ENCODE data around the gene TDRD10.

The TDRD10 gene

GRCh38 chr1:154557248-154557938 lies 55.4 kb downstream of the TDRD10 start:
- DNase-seq: no peak

GRCh38 chr1:154557939-154558719 lies 56.1 kb downstream of the TDRD10 start, which contains the start of gene UBE2Q1:
UBE2Q1 (minus strand) TSS chr1:154558662; CDS start chr1:154558553, 109 bp downstream.
- no peak for DNase-seq

DNA sequence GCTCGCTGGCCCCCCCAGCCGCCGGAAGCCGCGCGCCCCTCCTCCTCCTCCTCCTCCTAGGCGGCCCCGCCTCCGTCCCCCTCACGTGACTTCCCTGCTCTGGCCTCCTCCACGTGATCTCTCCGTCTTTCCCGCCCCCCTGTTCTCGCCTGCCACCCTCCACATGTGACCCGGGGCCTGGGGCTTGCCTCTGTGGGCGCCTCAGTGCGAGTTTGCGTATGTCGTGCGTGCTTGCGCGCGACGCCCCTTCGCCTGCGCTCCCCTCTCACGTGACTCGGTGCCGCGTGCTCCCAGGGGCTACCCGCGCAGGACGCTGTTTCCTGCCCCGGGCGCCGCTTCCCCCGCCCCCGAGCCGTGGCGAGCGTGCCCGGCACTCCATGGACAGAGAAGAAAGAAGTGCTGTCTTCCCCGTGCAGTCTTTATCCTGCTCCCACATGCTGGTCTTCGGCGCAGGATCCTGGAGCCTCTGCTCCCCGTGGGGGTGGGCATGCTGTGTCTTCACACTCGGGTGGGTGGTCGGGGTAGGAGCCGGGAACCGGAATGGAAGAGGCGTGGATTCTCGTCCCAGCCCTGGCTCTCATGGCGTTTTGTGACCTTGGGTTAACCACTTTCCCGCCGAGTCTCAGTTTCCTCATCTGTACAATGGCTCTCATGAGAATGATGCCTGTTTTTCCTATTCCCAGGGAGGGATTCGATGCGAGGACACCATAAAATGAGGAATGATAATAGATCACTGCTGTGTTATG lies 56.9 kb downstream of the TDRD10 start:
- DNase-seq: peak; percentile 99

DNA sequence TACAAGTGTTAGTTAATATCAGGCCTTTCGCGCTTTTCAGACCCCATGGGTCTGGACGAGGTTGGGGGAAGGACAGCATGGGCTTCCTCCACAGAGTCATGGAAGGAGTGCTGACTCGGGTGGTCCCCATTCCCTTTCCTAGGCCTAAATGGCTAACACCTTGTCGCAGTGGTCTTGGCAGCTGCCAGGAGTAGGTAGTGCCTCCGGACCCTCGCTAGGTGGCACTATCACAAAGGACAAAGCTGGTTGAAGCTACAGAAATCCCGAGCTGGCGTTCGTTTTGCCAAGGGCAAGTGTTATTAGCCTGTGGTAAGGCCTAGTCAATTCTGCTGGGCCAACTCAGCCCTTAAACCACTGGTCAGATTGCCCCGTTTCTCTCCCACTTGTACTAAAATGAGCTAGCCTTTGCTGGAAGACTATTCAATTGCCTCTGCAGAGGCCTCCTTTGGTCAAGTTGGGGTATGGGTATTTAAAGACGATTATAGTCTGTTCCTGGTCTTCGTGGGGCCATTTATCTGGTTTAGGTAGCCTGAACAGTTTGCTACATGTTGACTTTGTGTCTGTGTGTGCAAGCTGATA lies 57.5 kb downstream of the TDRD10 start:
- DNase-seq: peak; percentile 70

DNA sequence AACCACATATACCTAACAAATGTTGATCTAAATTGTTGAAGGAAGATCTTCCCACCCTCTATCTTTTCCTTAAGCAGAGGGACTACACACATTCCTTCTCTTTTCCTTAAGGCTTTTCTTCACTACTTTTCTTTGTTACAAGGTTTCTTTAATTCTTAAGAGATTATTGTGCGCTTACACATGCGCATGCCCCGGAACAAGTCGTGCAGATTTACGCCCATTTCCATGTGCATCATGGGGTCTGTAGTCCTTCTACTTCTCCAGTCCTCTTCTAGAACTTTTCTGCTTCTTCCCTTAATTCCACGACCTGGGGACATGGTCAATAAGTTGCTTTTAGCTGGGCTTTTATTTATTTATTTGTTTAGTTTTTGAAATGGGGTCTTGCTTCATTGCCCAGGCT lies 63.9 kb downstream of the TDRD10 start:
- DNase-seq: no peak

DNA sequence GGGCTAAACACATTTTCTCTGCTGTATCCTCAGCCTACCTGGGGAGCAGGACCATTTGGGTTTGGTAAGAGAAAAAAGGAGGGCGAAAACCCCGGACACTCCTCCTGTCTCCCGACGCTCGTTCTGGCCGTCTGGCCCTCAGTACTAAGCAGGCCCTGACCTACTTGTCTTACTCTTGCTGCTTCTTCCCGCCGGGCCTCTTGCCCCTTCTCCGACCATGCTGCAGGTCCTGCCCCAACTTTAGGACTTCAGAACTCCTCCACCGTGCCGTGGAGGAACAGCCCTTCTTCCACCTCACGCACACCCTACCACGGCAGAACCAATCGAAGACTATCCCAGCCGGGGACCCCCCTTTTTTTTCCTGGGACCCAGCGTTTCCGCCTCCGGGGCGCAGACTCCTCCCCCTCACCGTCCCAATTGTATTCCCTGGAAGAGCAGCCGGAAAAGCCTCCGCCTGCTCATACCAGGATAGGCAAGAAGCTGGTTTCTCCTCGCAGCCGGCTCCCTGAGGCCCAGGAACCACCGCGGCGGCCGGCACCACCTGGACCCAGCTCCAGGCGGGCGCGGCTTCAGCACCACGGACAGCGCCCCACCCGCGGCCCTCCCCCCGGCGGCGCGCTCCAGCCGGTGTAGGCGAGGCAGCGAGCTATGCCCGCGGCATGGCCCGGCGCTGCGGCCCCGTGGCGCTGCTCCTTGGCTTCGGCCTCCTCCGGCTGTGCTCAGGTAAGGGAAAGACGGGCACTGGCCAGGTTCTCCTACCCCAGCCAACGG lies 65.6 kb downstream of the TDRD10 start, which contains the start of gene CHRNB2:
Gene CHRNB2 (plus strand): TSS at position 393 of the 771 bp plus-strand sequence. CDS start 267 bp downstream, at position 660.
- peak; percentile 53 for DNase-seq

DNA sequence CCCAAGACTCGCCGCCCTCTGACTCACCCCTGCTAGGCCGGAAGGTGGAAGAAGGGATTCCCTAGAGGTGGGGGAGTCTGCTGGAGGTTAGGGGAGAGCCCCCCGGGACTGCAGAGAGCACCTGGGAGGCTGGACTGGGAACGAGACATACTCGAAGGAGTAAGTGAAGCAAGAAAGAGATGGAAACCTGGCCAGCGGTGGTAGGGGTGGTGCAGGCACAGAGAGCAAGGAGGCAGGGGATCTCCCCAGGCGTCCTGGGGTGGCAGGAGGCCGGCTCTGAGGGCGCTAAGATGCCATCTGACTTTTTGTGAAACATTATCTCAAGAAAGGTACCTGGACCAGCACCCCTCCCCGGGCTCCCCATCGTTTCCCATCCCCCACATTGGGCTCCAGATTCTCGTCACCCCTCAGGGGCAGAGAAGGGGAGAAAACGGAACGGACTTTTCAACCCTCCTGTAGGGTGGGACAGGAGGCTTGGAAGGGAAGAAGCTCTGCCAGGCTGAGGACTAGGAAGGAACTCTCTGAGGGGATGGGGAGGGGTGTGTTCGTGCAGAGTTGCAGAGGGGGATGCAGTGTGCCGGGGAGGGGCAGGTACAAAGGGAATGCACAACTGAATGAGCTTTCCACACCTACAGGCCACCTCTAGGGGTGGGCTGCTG lies 66.3 kb downstream of the TDRD10 start:
- DNase-seq: no peak

DNA sequence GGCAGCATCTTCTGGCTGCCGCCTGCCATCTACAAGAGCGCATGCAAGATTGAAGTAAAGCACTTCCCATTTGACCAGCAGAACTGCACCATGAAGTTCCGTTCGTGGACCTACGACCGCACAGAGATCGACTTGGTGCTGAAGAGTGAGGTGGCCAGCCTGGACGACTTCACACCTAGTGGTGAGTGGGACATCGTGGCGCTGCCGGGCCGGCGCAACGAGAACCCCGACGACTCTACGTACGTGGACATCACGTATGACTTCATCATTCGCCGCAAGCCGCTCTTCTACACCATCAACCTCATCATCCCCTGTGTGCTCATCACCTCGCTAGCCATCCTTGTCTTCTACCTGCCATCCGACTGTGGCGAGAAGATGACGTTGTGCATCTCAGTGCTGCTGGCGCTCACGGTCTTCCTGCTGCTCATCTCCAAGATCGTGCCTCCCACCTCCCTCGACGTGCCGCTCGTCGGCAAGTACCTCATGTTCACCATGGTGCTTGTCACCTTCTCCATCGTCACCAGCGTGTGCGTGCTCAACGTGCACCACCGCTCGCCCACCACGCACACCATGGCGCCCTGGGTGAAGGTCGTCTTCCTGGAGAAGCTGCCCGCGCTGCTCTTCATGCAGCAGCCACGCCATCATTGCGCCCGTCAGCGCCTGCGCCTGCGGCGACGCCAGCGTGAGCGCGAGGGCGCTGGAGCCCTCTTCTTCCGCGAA lies 69.4 kb downstream of the TDRD10 start:
- no peak for DNase-seq

GRCh38 chr1:154571964-154572288 lies 69.9 kb downstream of the TDRD10 start:
- DNase-seq: no peak

DNA sequence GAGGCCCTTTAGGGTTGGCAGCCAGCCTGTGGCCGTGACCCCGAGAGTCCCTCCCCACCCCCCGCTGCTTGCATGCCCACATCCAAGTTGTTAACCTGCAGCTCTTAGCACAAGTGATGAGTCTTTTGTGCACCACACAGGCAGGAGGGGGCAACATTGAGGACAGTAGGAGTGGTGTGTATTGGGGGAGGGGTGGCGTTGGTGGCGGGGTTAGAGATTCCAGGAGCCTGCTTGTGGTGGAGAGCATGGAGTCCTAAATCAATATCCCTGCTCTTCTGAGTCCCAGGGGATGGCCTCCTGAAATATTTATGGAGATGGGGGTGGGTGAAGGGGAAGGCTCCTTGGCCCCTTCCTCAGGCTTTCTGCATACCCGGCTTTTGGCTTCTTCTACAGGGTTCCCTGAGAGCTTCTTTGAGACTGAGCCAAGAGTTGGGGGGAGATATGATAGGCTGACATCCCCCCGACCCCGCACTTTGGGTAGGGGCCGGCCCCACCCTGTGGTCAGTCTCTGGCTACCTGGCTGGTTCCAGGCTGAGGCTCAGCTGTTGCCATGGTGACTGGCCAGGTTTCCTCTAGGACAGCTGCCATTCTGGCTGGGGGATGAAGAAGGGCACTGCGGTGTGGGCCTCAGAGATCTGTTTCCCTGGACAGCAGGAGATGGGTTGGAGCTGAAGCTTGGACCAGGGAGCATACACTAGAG lies 70.6 kb downstream of the TDRD10 start:
- no peak for DNase-seq

DNA sequence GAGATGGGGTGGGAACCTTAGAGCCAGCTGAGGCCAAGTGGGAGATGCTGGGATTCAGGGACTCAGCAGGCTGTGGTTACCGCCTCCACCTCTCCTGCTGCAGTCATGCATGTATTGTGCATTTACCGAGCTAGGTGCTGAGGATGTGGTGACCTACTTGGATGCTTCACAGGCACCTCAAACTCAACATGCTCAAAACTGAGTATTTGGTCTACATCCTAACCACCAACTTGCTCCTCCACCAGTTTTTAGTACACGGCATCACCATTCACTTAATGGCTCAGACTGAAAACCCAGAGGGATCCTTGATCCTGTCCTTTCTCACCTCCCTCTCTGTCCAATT lies 71.1 kb downstream of the TDRD10 start:
- no peak for DNase-seq

DNA sequence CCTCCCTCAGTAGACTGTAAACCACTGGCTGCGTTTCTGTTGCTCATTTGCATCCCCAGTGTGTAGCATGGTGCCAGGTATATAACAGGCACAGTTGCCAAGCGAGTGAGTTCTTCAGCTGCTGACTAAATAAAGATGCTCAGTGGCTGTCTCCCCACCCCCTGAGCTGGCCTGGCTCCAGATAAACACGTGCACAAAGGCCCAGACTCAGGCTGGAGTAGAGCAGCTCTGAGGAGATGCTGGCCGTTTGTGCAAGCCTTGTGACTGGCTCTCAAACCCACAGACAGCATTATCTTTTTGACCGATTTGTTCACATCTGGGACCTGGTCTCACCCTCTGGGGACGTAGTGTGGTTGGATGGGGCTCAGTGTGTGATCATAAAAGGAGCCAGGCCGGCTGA lies 72.7 kb downstream of the TDRD10 start:
- DNase-seq: no peak

DNA sequence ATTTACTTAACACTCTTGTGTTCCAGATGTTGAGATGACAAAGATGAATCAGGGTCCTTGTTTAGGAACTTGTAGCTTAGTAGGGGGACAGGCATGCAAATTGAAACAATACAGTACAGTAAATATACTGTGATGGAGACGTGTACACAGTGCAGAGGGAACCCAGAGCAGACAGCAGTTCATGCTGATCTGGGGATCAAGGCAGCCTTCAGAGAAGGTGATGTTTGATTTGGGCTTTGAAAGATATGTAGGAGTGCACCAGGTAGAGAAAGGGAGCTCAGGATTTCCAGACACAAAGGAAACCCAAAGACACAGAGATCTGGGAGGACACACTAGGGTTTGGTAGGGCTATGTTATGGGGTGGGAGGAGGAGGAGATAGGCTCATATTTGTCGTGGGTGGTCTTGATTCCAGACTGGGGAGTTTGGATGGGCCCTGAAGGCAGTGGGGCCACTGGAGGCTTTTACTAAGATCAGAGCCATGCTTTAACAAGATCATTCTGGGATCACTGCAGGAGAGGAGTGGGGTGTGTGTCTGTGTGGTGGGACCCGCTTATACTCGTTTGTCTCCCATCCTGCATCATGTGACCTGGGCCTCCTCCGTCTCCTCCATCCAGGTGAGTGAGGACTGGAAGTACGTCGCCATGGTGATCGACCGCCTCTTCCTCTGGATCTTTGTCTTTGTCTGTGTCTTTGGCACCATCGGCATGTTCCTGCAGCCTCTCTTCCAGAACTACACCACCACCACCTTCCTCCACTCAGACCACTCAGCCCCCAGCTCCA lies 73.3 kb downstream of the TDRD10 start:
- DNase-seq: no peak

GRCh38 chr1:154575951-154576566 lies 74.0 kb downstream of the TDRD10 start:
- DNase-seq: no peak

DNA sequence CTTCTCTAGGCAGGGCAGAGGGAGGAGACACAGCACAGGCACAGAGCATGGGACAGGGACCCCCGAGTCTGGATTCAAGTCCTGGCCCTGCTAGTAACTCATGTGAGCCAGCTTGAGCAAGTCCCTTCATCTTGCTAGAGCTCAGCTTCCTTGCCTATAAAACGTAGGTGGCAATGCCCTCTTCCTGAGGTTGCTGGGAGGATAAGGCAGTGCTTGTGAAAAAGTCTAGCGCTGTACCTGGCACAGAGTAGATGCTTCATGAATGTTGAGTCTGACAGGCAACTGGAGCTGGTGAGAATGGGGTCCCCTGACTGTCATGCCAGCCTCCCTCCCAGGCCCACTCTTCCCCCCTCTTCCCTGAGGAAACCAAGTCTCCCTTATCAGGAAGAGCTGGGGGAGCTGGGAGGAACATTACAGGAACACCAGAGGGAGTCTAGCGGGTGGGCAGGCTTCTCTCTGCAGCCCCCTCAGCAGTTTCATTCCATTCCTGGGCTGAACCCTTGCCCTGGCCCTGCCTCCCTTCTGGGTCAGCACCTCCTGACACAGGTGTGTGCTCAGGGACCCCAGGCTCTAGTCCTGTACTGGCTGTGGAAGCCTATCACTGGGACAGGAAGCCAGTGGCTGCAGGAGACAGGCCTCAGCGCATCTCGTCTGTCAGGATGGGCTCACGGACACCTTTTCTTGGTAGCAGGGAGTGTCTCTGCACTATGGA lies 75.5 kb downstream of the TDRD10 start:
- DNase-seq: no peak

DNA sequence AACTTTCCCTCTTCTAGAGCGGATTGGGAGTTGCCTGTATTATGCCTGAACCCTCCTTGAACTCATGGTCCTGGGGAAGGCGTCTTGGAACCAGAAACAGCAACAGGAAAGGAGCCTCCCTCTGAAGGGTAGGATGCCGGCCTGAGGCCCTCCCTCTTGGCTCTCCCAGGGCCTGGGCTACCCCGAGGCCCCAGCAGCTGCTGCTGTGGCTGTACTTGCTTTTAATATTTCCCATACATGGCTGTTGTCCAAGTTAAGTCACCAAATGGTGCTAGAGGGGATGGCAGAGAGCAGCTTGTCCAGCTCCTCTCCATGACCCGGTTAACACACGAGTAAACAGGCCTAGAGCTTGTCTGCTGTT lies 76.0 kb downstream of the TDRD10 start:
- DNase-seq: no peak

DNA sequence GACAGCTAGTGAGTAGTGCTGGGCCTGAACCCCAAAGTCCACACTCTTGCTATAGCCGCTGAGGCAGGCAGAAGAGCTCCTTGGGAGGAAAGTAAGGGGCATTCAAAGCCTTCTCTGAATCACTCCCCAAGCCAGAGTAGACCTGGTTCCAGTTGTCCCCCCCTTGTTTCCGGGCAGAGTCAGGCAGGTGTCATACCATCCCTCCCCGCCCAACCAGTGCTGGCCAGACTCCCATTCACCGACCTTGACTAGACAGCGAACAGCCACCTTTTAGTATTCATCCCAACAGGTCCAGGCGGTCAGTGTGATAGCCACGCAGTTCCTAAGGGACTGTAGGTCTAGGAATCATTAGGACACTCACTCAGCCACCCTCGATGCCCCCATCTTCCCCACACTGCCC lies 77.4 kb downstream of the TDRD10 start:
- DNase-seq: no peak

DNA sequence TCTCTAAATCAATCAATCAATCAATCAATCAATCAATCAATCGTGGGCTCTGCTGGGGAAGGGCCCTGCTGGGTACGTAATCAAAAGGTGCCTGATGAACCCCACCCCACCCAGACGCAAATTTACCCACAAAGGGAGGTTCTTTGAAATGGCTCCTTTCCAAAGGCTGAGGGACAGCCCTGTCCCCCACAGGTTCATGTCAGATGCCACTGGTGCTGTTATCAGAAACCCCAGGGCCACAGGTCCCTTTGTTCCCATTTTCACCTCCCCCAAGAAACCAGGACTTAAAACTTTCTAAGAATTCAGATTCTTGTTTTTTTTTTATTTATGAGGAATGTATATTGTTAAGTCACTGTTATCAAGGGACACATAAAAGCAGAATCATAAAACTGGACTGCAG lies 79.7 kb downstream of the TDRD10 start:
- DNase-seq: no peak

DNA sequence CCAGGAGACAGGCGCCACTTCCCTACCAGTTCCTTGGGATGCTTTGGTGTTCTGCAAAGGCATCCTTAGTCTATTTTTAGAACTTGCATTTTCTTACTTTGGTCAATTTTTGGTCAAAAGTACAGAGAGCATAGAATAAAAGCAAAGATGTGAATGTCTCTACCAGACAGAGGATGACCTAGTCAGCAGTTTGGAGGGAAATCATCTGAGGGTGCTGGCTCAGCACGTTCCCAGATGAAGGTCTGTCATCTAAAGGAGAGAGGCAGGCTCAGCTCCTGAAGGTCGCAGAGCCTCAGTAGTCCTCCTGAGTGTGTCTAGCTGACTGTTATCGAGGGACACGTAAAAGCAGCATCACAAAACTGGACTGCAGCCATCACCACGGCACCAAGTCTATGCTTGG lies 80.9 kb downstream of the TDRD10 start:
- DNase-seq: no peak

Measured in activated CD4-positive, alpha-beta T cell treated with anti-CD3 and anti-CD28 coated beads for 1 hour (primary cell).